Ascending aorta (tissue), 2 donors: ENCODE data around the gene LDLRAD4. TPM values are rescaled to one million over a fixed set of nuclear protein-coding genes. Genes with fewer than 3 reads are reported as not detected.
"Not testable (repeated sequence)": the region's sequence is repeated elsewhere in the genome, so short reads cannot be mapped to it uniquely, and the experiment has no call there.

Experiments
- DNase-seq, 2 donors: peaks; one replicate each; pipeline ENCODE4 v3.0.0-alpha.2; 2019; ENCODE audit warnings: low spot score in 2 of 2
- H3K27ac ChIP-seq, 2 donors: fragments of 200-600 bp; sonication (generic); one replicate each; pipeline ENCODE4 v1.5.1; 2016 to 2017; ENCODE audit warnings: mild to moderate bottlenecking in 1 of 2
- H3K27me3 ChIP-seq: fragments of 200-600 bp; sonication (generic); one replicate; pipeline ENCODE4 v1.5.1; 2017
- H3K36me3 ChIP-seq, 2 donors: fragments of 200-600 bp; sonication (generic); one replicate each; pipeline ENCODE4 v1.5.1; 2016
- H3K4me1 ChIP-seq, 2 donors: fragments of 200-600 bp; sonication (generic); one replicate each; pipeline ENCODE4 v1.5.1; 2016 to 2017; ENCODE audit warnings: mild to moderate bottlenecking in 1 of 2
- H3K4me3 ChIP-seq, 2 donors: fragments of 200-600 bp; sonication (generic); one replicate each; pipeline ENCODE4 v1.5.1; 2016 to 2017; ENCODE audit warnings: mild to moderate bottlenecking in 1 of 2
- H3K9me3 ChIP-seq, 2 donors: fragments of 200-600 bp; sonication (generic); one replicate each; pipeline ENCODE4 v1.5.1; 2016
- intact Hi-C: fragments of 100-400 bp; cut with DNase I; formaldehyde crosslinking; loops from one replicate; pipeline ENCODE4 v1.15.1; 2023
- total RNA-seq: library from RNA; depleted of rRNA; stranded (reverse); fragments of >200 nt; gene quantifications from one replicate; pipeline ENCODE4 v1.1.0, GENCODE V29; 2016
- TF ChIP-seq, protein P1 (sequence below), 3 experiments: fragments of 200-600 bp in 2 of 3; fragments of 450-650 bp in 1 of 3; sonication (generic) in 2 of 3; IDR thresholded peaks; one replicate each; pipeline ENCODE4 v1.5.1; 2016 to 2019; ENCODE audit warnings: antibody characterized with exemption in 3 of 3, mild to moderate bottlenecking in 1 of 3, moderate library complexity in 1 of 3

The LDLRAD4 gene
- total RNA-seq, 1 donor from 2014 or later = 21.0 TPM

- peaks cover 3 to 4% of the 10 kb centered on the region in 2 donors for H3K4me1 ChIP-seq
- H3K27ac ChIP-seq = no peak overlapping the region
- TF ChIP-seq, protein P1, sequence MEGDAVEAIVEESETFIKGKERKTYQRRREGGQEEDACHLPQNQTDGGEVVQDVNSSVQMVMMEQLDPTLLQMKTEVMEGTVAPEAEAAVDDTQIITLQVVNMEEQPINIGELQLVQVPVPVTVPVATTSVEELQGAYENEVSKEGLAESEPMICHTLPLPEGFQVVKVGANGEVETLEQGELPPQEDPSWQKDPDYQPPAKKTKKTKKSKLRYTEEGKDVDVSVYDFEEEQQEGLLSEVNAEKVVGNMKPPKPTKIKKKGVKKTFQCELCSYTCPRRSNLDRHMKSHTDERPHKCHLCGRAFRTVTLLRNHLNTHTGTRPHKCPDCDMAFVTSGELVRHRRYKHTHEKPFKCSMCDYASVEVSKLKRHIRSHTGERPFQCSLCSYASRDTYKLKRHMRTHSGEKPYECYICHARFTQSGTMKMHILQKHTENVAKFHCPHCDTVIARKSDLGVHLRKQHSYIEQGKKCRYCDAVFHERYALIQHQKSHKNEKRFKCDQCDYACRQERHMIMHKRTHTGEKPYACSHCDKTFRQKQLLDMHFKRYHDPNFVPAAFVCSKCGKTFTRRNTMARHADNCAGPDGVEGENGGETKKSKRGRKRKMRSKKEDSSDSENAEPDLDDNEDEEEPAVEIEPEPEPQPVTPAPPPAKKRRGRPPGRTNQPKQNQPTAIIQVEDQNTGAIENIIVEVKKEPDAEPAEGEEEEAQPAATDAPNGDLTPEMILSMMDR (IDR thresholded peaks at IDR 0.05) = no peak
- H3K9me3 ChIP-seq = no peaks in the 10 kb centered on the region
- no peak for DNase-seq
- H3K36me3 ChIP-seq = no peaks in the 10 kb centered on the region
- no peak overlapping the region for H3K4me3 ChIP-seq
- intact Hi-C loops = no loop called here
- no peaks in the 10 kb centered on the region for H3K27me3 ChIP-seq
Measured at GRCh38 chr18:13605477-13605876, 386.9 kb downstream of the LDLRAD4 start.

DNA sequence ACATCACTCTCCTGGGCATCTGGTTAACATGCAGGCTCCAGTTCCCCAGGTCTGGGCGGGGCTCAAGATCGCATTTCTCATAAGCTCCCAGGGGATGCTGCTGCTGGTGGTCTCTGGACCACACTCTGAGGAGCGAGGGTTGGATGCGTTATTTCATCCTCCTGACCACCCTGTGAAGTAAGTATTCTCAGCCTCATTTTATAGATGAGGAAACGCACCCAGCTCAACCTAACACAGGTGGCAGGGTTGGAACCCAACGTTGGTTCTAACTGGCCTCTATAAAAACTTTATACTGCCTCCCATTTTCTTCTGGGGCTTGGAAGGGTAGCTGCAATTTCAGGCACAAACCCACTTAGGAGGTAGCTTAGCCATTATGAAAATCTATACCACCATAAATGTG lies 387.3 kb downstream of the LDLRAD4 start:
- Histone ChIP-seq H3K4me3 (no peak overlapping the region), H3K36me3 (no peaks in the 10 kb centered on the region), H3K4me1 (peaks cover 4 to 5% of the 10 kb centered on the region in 2 donors), H3K9me3 (no peaks in the 10 kb centered on the region), H3K27me3 (no peaks in the 10 kb centered on the region), H3K27ac (no peak overlapping the region)
- TF ChIP-seq, protein P1 (IDR thresholded peaks at IDR 0.05) = no peak
- DNase-seq = no peak
- intact Hi-C loops = no loop called here

DNA sequence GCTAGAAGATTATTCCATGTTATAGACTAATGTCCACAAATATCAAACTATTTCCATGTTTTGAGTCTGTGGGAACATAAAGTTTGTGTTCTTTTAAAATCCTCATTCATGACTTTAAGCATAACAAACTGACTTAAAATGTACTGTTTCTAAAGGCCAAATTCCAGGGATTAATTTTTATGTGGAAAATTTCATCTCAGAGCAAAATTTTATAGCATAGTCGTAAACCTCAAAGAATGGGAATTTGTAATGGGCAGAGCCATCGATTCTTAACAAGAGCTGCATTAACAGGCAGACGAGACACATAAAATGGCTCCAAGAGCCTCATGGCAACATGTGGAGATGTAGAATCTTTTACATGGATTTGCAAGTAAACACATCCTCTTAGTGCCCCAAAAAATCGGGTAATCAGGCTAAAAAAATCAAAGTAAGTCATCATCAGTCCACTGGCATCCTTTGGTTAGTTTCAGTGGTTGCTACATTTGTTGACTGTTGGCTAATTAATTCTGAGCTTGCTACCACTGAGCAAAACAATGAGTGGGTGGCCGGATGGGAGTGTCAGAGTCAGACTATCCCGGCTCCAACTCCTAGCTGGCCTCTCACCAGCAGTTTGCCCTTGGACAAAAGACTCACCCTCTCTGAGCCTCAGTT lies 388.2 kb downstream of the LDLRAD4 start:
- no peaks in the 10 kb centered on the region for H3K9me3 ChIP-seq
- peaks cover 4 to 7% of the 10 kb centered on the region in 2 donors for H3K4me1 ChIP-seq
- no peaks in the 10 kb centered on the region for H3K27me3 ChIP-seq
- no peak overlapping the region for H3K4me3 ChIP-seq
- H3K36me3 ChIP-seq = no peaks in the 10 kb centered on the region
- TF ChIP-seq, protein P1 (IDR thresholded peaks at IDR 0.05) = no peak
- DNase-seq = no peak
- no peak overlapping the region for H3K27ac ChIP-seq
- intact Hi-C loops = no loop called here

GRCh38 chr18:13608024-13608562 lies 389.5 kb downstream of the LDLRAD4 start:
- intact Hi-C loops, H3K36me3 ChIP-seq, H3K27ac ChIP-seq, H3K27me3 ChIP-seq, DNase-seq, H3K4me3 ChIP-seq, H3K9me3 ChIP-seq: not testable (repeated sequence)
- H3K4me1 ChIP-seq = peaks cover 4 to 11% of the 10 kb centered on the region in 2 donors

GRCh38 chr18:13608791-13609532 lies 390.4 kb downstream of the LDLRAD4 start:
- DNase-seq = no peak
- intact Hi-C loops = no loop called here
- no peaks in the 10 kb centered on the region for H3K9me3 ChIP-seq
- no peaks in the 10 kb centered on the region for H3K27me3 ChIP-seq
- H3K36me3 ChIP-seq = no peaks in the 10 kb centered on the region
- H3K4me1 ChIP-seq = peaks cover 4 to 11% of the 10 kb centered on the region in 2 donors
- TF ChIP-seq, protein P1 (IDR thresholded peaks at IDR 0.05) = no peak
- H3K27ac ChIP-seq = no peak overlapping the region
- no peak overlapping the region for H3K4me3 ChIP-seq

GRCh38 chr18:13610555-13611141 lies 392.1 kb downstream of the LDLRAD4 start:
- Histone ChIP-seq H3K36me3 (no peaks in the 10 kb centered on the region), H3K4me1 (peaks cover 4 to 11% of the 10 kb centered on the region in 2 donors), H3K9me3 (no peaks in the 10 kb centered on the region), H3K27ac (peak overlapping the region; percentile 61 to 62), H3K4me3 (peak overlapping the region; percentile 45 to 60), H3K27me3 (no peaks in the 10 kb centered on the region)
- DNase-seq = no peak
- intact Hi-C loops = no loop called here
- TF ChIP-seq, protein P1 (IDR thresholded peaks at IDR 0.05) = no peak
